GM23338 (cell line): ENCODE data around the gene MFSD2B. TPM values are rescaled to one million over a fixed set of nuclear protein-coding genes. Genes with fewer than 3 reads are reported as not detected.

ENCODE experiments used
- ATAC-seq: fragments of 200-7000 bp; cut with Tn5 transposase; 3 replicates; pipeline ENCODE4 v1.9.1; 2020
- DNase-seq: peaks from one replicate; pipeline ENCODE4 v3.0.0-alpha.2; 2015; ENCODE audit warnings: low spot score
- H2AFZ ChIP-seq: fragments of 200-600 bp; sonication (generic); 2 replicates; pipeline ENCODE4 v1.8.0; 2016; ENCODE audit warnings: antibody characterized with exemption, mild to moderate bottlenecking, moderate library complexity
- H3F3A ChIP-seq: fragments of 200-600 bp; sonication (generic); replicated peaks from 2 replicates; pipeline ENCODE4 v1.8.0; 2017; ENCODE audit warnings: antibody characterized with exemption, mixed run types, low read depth
- H3K27ac ChIP-seq: fragments of 200-600 bp; sonication (generic); 2 replicates; pipeline ENCODE4 v1.6.1; 2016; ENCODE audit warnings: low read depth
- H3K27me3 ChIP-seq: fragments of 200-600 bp; sonication (generic); 2 replicates; pipeline ENCODE4 v1.8.0; 2016; ENCODE audit warnings: mild to moderate bottlenecking, mixed run types, moderate library complexity; ENCODE audit not compliant: insufficient read depth
- H3K36me3 ChIP-seq: fragments of 200-600 bp; sonication (generic); 2 replicates; pipeline ENCODE4 v1.8.0; 2016; ENCODE audit warnings: mild to moderate bottlenecking; ENCODE audit not compliant: insufficient read depth
- H3K4me1 ChIP-seq: fragments of 200-600 bp; sonication (generic); 2 replicates; pipeline ENCODE4 v1.8.0; 2016; ENCODE audit warnings: mild to moderate bottlenecking, moderate library complexity; ENCODE audit not compliant: insufficient read depth
- H3K4me2 ChIP-seq: fragments of 200-600 bp; sonication (generic); 2 replicates; pipeline ENCODE4 v1.7.1; 2017; ENCODE audit warnings: mixed run types
- H3K4me3 ChIP-seq: fragments of 200-600 bp; sonication (generic); 2 replicates; pipeline ENCODE4 v1.6.1; 2016; ENCODE audit warnings: mixed run types
- H3K79me2 ChIP-seq: fragments of 200-600 bp; sonication (generic); replicated peaks from 2 replicates; pipeline ENCODE4 v1.8.0; 2017; ENCODE audit warnings: mild to moderate bottlenecking; ENCODE audit not compliant: insufficient read depth
- H3K9me2 ChIP-seq: fragments of 200-600 bp; sonication (generic); 2 replicates; pipeline ENCODE4 v1.8.0; 2017; ENCODE audit not compliant: insufficient read depth
- H4K20me1 ChIP-seq: fragments of 200-600 bp; sonication (generic); replicated peaks from 2 replicates; pipeline ENCODE4 v1.8.0; 2017; ENCODE audit warnings: mild to moderate bottlenecking; ENCODE audit not compliant: insufficient read depth
- H3K27ac Mint-ChIP-seq: 2 replicates; pipeline ENCODE4 v1.8.0; 2020; ENCODE audit warnings: inconsistent platforms, mild to moderate bottlenecking, moderate library complexity, mixed read lengths
- H3K27me3 Mint-ChIP-seq: 3 replicates; pipeline ENCODE4 v1.8.0; 2022; ENCODE audit warnings: low read depth, mild to moderate bottlenecking, moderate library complexity, mixed read lengths, inconsistent platforms; ENCODE audit not compliant: insufficient read depth, poor library complexity
- H3K36me3 Mint-ChIP-seq: 3 replicates; pipeline ENCODE4 v1.8.0; 2021; ENCODE audit warnings: low read depth, mild to moderate bottlenecking, inconsistent platforms, moderate library complexity, mixed read lengths
- H3K4me1 Mint-ChIP-seq: 3 replicates; pipeline ENCODE4 v1.8.0; 2020; ENCODE audit warnings: mild to moderate bottlenecking, inconsistent platforms, mixed read lengths
- H3K4me3 Mint-ChIP-seq: 3 replicates; pipeline ENCODE4 v1.8.0; 2021; ENCODE audit warnings: moderate library complexity, mild to moderate bottlenecking, inconsistent platforms, mixed read lengths
- H3K9me3 Mint-ChIP-seq: 3 replicates; pipeline ENCODE4 v1.8.0; 2020; ENCODE audit warnings: moderate library complexity, mild to moderate bottlenecking, inconsistent platforms, mixed read lengths
- CTCF ChIP-seq, 2 experiments: fragments of 200-600 bp in 1 of 2; sonication (generic) in 1 of 2; conservative IDR thresholded peaks; 2 replicates each; pipeline versions ENCODE4 v1.5.1 to v1.6.1; 2016 to 2017; ENCODE audit warnings: antibody characterized with exemption in 2 of 2, low read depth in 2 of 2, mild to moderate bottlenecking in 2 of 2, moderate library complexity in 1 of 2
- ETS1 ChIP-seq: IDR thresholded peaks from 2 replicates; pipeline ENCODE4 v1.6.1; 2016; ENCODE audit warnings: antibody characterized with exemption
- EZH2phosphoT487 ChIP-seq: fragments of 200-600 bp; sonication (generic); IDR thresholded peaks from one replicate; pipeline ENCODE4 v1.8.1; 2018; ENCODE audit warnings: antibody characterized with exemption; ENCODE audit not compliant: unreplicated experiment
- NANOG ChIP-seq: IDR thresholded peaks from 2 replicates; pipeline ENCODE4 v1.6.1; 2016; ENCODE audit warnings: antibody characterized with exemption, borderline replicate concordance
- POLR2AphosphoS5 ChIP-seq: IDR thresholded peaks from 2 replicates; pipeline ENCODE4 v1.6.1; 2016; ENCODE audit warnings: antibody characterized with exemption, low read depth
- STAT1 ChIP-seq: IDR thresholded peaks from one replicate; pipeline ENCODE4 v1.6.1; 2016; ENCODE audit warnings: antibody characterized with exemption; ENCODE audit not compliant: unreplicated experiment
- ZNF331 ChIP-seq: fragments of 250-450 bp; sonication (Bioruptor Pico); IDR thresholded peaks from 2 replicates; pipeline ENCODE4 v1.5.0; 2020; ENCODE audit warnings: low read depth, mild to moderate bottlenecking, moderate library complexity
- polyA plus RNA-seq: library from polyadenylated mRNA; unstranded; fragments of >200 nt; fragmentation: Nextera tagmentation; extraction: Ambion mirVana; gene quantifications from 2 replicates; pipeline ENCODE4 v1.2.1, GENCODE V29; 2016
- total RNA-seq: library from RNA; depleted of rRNA; stranded (reverse); fragments of >200 nt; shearing (Covaris generic); gene quantifications from 2 replicates; pipeline ENCODE4 v1.2.3, GENCODE V29; 2014
- TF ChIP-seq, protein P1 (sequence below): IDR thresholded peaks from one replicate; pipeline ENCODE4 v1.6.1; 2018; ENCODE audit warnings: antibody characterized with exemption; ENCODE audit not compliant: unreplicated experiment

Gene MFSD2B
- total and polyA plus RNA-seq, 2 experiments from 2014 or later, result 0.21 to 2.3 TPM

- Mint-ChIP-seq H3K4me1 (peaks cover 24% of the 10 kb centered on the region), H3K27ac (no peak overlapping the region; the same call in 1 of the 2 replicates), H3K27me3 (peaks cover 10% of the 10 kb centered on the region), H3K4me3 (no peak overlapping the region), H3K36me3 (no peaks in the 10 kb centered on the region), H3K9me3 (no peaks in the 10 kb centered on the region)
- no peaks in the 10 kb centered on the region for H3K9me2 ChIP-seq
- H3F3A ChIP-seq, result no peaks in the 10 kb centered on the region
- H3K79me2 ChIP-seq, result no peaks in the 10 kb centered on the region
- DNase-seq, result no peak
- H2AFZ ChIP-seq, result no peak overlapping the region
- H4K20me1 ChIP-seq, result no peaks in the 10 kb centered on the region
- TF ChIP-seq POLR2AphosphoS5, result no peak
- no peak for TF ChIP-seq EZH2phosphoT487
- no peak for TF ChIP-seq ETS1
- no peak for ATAC-seq
- no peaks in the 10 kb centered on the region for H3K27me3 ChIP-seq
- no peak overlapping the region for H3K4me2 ChIP-seq
- H3K27ac ChIP-seq, result peak overlapping the region; percentile 39; the same call in 1 of the 2 replicates
- H3K36me3 ChIP-seq, result no peaks in the 10 kb centered on the region
- peaks cover 10% of the 10 kb centered on the region; the same call in 1 of the 2 replicates for H3K4me1 ChIP-seq
- no peak overlapping the region for H3K4me3 ChIP-seq
These were observed 6.5 kb downstream of the MFSD2B start for GRCh38 chr2:24016376-24016761.

DNA sequence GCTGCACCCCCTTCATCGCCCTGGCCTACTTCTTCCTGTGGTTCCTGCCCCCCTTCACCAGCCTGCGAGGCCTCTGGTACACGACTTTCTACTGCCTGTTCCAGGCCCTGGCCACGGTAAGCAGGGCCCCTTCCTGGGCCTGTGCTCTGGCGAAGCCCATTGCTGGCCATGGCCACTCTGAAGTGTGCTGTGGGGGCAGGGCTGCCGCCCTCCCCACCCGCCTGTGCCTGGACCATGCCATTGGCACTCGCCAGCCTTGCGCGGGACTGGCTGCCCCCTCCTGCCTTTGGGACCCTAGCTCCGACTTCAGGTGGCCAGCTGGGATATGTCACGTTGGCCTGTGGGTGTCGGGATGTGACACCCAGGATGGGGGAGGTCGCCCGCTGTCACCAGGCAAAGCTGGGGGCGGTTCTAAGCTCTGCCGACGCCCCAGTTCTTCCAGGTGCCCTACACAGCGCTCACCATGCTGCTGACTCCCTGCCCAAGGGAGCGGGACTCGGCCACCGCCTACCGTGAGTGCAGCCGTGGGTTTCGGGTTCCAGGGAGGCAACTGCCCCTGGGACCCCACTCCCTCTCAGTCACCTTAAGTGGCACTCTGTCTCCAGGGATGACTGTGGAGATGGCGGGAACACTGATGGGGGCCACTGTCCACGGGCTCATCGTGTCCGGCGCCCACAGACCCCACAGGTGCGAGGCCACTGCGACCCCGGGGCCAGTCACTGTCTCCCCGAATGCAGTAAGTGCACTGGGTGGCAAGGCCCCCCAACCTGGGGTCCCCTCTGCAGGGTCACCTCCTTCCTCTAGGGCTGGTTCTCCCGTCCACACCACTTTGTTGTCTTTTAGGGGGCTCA is 7.2 kb downstream of the MFSD2B start:
- DNase-seq (no peak), ATAC-seq (no peak)
- no peaks in the 10 kb centered on the region for H3K9me2 ChIP-seq
- H3K27ac Mint-ChIP-seq, result no peak overlapping the region
- peaks cover 3% of the 10 kb centered on the region; the same call in 1 of the 3 replicates for H3K36me3 Mint-ChIP-seq
- H3K9me3 Mint-ChIP-seq, result no peaks in the 10 kb centered on the region
- no peaks in the 10 kb centered on the region for H3K27me3 ChIP-seq
- H3K27ac ChIP-seq, result no peak overlapping the region
- H2AFZ ChIP-seq, result no peak overlapping the region
- no peaks in the 10 kb centered on the region for H4K20me1 ChIP-seq
- TF ChIP-seq CTCF (conservative IDR thresholded peaks at IDR 0.05; ENCODE audit: low read depth in 2 of 2) (no peak), ZNF331 (CRISPR knock-in tag) (no peak), STAT1 (no peak), NANOG (no peak)
- TF ChIP-seq, protein P1, sequence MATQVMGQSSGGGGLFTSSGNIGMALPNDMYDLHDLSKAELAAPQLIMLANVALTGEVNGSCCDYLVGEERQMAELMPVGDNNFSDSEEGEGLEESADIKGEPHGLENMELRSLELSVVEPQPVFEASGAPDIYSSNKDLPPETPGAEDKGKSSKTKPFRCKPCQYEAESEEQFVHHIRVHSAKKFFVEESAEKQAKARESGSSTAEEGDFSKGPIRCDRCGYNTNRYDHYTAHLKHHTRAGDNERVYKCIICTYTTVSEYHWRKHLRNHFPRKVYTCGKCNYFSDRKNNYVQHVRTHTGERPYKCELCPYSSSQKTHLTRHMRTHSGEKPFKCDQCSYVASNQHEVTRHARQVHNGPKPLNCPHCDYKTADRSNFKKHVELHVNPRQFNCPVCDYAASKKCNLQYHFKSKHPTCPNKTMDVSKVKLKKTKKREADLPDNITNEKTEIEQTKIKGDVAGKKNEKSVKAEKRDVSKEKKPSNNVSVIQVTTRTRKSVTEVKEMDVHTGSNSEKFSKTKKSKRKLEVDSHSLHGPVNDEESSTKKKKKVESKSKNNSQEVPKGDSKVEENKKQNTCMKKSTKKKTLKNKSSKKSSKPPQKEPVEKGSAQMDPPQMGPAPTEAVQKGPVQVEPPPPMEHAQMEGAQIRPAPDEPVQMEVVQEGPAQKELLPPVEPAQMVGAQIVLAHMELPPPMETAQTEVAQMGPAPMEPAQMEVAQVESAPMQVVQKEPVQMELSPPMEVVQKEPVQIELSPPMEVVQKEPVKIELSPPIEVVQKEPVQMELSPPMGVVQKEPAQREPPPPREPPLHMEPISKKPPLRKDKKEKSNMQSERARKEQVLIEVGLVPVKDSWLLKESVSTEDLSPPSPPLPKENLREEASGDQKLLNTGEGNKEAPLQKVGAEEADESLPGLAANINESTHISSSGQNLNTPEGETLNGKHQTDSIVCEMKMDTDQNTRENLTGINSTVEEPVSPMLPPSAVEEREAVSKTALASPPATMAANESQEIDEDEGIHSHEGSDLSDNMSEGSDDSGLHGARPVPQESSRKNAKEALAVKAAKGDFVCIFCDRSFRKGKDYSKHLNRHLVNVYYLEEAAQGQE, result no peak
- H3K4me1 ChIP-seq, result peaks cover 16% of the 10 kb centered on the region; the same call in 1 of the 2 replicates
- no peak overlapping the region for H3K4me2 ChIP-seq
- H3K4me3 Mint-ChIP-seq, result no peak overlapping the region
- no peaks in the 10 kb centered on the region for H3K79me2 ChIP-seq
- peaks cover 14% of the 10 kb centered on the region for H3K27me3 Mint-ChIP-seq
- no peaks in the 10 kb centered on the region for H3F3A ChIP-seq
- H3K36me3 ChIP-seq, result no peaks in the 10 kb centered on the region
- H3K4me1 Mint-ChIP-seq, result peaks cover 27% of the 10 kb centered on the region
- H3K4me3 ChIP-seq, result no peak overlapping the region
